Smooth muscle cell (in vitro differentiated cells): ENCODE measurements around the gene DAPL1. TPM values are rescaled to one million over a fixed set of nuclear protein-coding genes. Genes with fewer than 3 reads are reported as not detected.

Experiments used
- DNase-seq: peaks from one replicate; lab custom pipeline; 2025; ENCODE audit not compliant: unreplicated experiment; lab: John Stamatoyannopoulos, UW
- H2AFZ ChIP-seq: fragments of 200-600 bp; sonication (generic); 2 replicates; pipeline ENCODE4 v1.6.0; 2016; ENCODE audit warnings: antibody characterized with exemption, low read depth, mild to moderate bottlenecking
- H3F3A ChIP-seq: fragments of 200-600 bp; sonication (generic); 2 replicates; pipeline ENCODE4 v1.6.0; 2017; ENCODE audit warnings: antibody characterized with exemption, low read depth
- H3K27ac ChIP-seq: fragments of 200-600 bp; sonication (generic); 2 replicates; pipeline ENCODE4 v1.5.1; 2016; ENCODE audit warnings: low read depth, mild to moderate bottlenecking
- H3K27me3 ChIP-seq: fragments of 200-600 bp; sonication (generic); 2 replicates; pipeline ENCODE4 v1.6.1; 2016; ENCODE audit warnings: low read depth, mild to moderate bottlenecking
- H3K36me3 ChIP-seq: fragments of 200-600 bp; sonication (generic); 2 replicates; pipeline ENCODE4 v1.5.1; 2016; ENCODE audit warnings: low read depth
- H3K4me1 ChIP-seq: fragments of 200-600 bp; sonication (generic); 2 replicates; pipeline ENCODE4 v1.5.1; 2016; ENCODE audit warnings: low read depth
- H3K4me2 ChIP-seq: fragments of 200-600 bp; sonication (generic); 2 replicates; pipeline ENCODE4 v1.6.0; 2016; ENCODE audit warnings: mild to moderate bottlenecking
- H3K4me3 ChIP-seq: fragments of 200-600 bp; sonication (generic); 2 replicates; pipeline ENCODE4 v1.5.1; 2016; ENCODE audit warnings: mild to moderate bottlenecking
- H3K79me2 ChIP-seq: fragments of 200-600 bp; sonication (generic); 2 replicates; pipeline ENCODE4 v1.6.0; 2016; ENCODE audit warnings: low read depth, mild to moderate bottlenecking
- H3K9ac ChIP-seq: fragments of 200-600 bp; sonication (generic); 2 replicates; pipeline ENCODE4 v1.6.0; 2016; ENCODE audit warnings: low read depth
- H3K9me3 ChIP-seq: fragments of 200-600 bp; sonication (generic); replicated peaks from 2 replicates; pipeline ENCODE4 v1.5.1; 2016; ENCODE audit warnings: low read depth
- H4K20me1 ChIP-seq: fragments of 200-600 bp; sonication (generic); 2 replicates; pipeline ENCODE4 v1.6.0; 2016; ENCODE audit warnings: low read depth
- WGBS: methylation state at CpG from one replicate; pipeline ENCODE4 v1.1.7; 2016; ENCODE audit warnings: low lambda C conversion rate; 5-methylcytosine and 5-hydroxymethylcytosine counted together
- polyA plus RNA-seq: library from polyadenylated mRNA; unstranded; fragments of >200 nt; fragmentation: Nextera tagmentation; extraction: Ambion mirVana; gene quantifications from 2 replicates; pipeline ENCODE4 v1.2.1, GENCODE V29; 2016
- total RNA-seq: library from RNA; depleted of rRNA; stranded (reverse); fragments of >200 nt; gene quantifications from 2 replicates; pipeline ENCODE4 v1.2.3, GENCODE V29; 2014
- TF ChIP-seq, protein P1 (sequence below): fragments of 200-600 bp; sonication (generic); IDR thresholded peaks from 2 replicates; pipeline ENCODE4 v1.5.1; 2017; ENCODE audit warnings: borderline replicate concordance, mild to moderate bottlenecking, antibody characterized with exemption; ENCODE audit not compliant: insufficient read depth, poor library complexity, severe bottlenecking

The DAPL1 gene
- total and polyA plus RNA-seq, 2 experiments from 2014 or later = not detected

DNA sequence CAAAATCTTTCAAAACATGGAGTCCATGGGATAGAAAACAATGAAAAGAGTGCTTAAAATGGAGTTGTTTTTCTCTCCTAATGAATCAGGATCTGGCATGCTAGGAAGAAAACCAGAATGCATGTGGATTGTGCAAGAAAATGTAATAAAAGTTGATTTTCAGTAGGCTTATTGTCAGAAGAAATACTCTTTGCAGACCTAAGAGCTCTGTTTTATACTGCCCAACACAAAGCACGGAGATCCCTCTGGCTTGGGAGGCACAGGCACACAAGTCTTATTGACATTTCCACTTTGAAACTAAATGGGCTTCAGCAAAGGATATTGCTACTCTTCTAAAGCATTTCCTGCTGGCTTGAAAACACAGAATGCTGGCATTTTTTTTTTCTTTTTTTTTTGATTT is 15.5 kb upstream of the DAPL1 start:
- Histone ChIP-seq H3K9ac (no peak overlapping the region), H3K4me2 (peak overlapping the region; percentile 9), H3K79me2 (no peaks in the 10 kb centered on the region), H3K4me1 (no peaks in the 10 kb centered on the region), H4K20me1 (no peaks in the 10 kb centered on the region), H3K36me3 (no peaks in the 10 kb centered on the region), H3F3A (no peaks in the 10 kb centered on the region), H3K4me3 (no peak overlapping the region), H3K27ac (no peak overlapping the region), H3K27me3 (no peaks in the 10 kb centered on the region), H2AFZ (peak overlapping the region; percentile 16), H3K9me3 (no peaks in the 10 kb centered on the region)
- 55% methylated on average over 1 of the region's 1 CpG for WGBS
- TF ChIP-seq, protein P1, sequence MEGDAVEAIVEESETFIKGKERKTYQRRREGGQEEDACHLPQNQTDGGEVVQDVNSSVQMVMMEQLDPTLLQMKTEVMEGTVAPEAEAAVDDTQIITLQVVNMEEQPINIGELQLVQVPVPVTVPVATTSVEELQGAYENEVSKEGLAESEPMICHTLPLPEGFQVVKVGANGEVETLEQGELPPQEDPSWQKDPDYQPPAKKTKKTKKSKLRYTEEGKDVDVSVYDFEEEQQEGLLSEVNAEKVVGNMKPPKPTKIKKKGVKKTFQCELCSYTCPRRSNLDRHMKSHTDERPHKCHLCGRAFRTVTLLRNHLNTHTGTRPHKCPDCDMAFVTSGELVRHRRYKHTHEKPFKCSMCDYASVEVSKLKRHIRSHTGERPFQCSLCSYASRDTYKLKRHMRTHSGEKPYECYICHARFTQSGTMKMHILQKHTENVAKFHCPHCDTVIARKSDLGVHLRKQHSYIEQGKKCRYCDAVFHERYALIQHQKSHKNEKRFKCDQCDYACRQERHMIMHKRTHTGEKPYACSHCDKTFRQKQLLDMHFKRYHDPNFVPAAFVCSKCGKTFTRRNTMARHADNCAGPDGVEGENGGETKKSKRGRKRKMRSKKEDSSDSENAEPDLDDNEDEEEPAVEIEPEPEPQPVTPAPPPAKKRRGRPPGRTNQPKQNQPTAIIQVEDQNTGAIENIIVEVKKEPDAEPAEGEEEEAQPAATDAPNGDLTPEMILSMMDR = no peak
- no peak for DNase-seq

DNA sequence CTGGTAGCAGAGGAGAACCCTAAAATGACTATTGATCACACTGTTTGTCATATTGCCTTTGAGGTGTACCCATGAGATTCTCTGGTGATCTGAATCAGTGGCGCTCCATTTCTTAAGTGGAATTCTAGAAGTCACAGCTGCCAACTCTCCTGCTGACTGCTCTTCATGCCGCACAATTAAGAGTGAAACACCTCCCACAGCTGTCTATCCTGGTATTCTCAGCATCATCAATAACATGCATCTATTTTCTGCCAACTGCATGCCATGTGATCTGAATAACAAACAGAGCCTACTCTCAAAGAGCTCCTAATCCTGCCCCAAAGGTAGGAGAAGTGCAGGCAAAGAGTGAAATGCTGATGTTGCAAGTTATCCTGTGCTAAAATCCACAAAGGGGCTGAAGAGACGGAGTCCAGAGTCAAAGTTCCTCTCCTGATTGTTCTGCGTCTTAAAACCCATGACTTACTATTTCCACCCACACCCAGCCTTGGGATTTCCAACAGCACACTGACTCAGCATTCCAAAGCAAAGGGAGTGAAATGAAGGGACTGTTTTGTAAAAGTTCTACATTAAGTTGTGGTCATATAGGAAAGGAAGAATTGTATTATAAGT is 13.7 kb upstream of the DAPL1 start:
- no peaks in the 10 kb centered on the region for H4K20me1 ChIP-seq
- no peaks in the 10 kb centered on the region for H3K9me3 ChIP-seq
- no peaks in the 10 kb centered on the region for H3K79me2 ChIP-seq
- peak overlapping the region; percentile 33 for H3K4me2 ChIP-seq
- H3K4me3 ChIP-seq = no peak overlapping the region
- TF ChIP-seq, protein P1 = no peak
- DNase-seq = no peak
- H3K36me3 ChIP-seq = no peaks in the 10 kb centered on the region
- H3K9ac ChIP-seq = peak overlapping the region; percentile 36
- H3K27ac ChIP-seq = peak overlapping the region; percentile 77
- no peaks in the 10 kb centered on the region for H3K4me1 ChIP-seq
- no peaks in the 10 kb centered on the region for H3K27me3 ChIP-seq
- no peak overlapping the region for H2AFZ ChIP-seq
- 42% methylated on average over 4 of the region's 4 CpGs for WGBS
- H3F3A ChIP-seq = no peaks in the 10 kb centered on the region

DNA sequence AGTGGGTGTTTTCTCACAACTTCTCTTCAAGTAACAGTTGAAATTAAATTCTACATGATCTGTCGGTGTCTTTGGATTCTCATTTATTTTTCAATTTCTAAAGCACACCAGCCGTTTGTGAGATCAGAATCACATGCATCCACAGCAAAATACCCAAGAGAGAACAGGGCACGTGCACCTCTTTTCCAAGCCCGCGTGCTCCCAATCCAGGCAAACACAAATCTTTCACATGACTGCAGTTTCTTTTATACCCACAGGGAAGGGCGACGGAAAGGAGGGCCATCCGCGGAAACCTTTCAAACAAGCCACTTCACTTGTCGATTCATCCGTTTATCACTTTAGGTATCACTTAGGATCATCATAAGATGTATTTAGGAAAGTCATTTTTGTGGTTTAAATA is 13.0 kb upstream of the DAPL1 start:
- Histone ChIP-seq H2AFZ (peak overlapping the region; percentile 25), H3F3A (no peaks in the 10 kb centered on the region), H3K27me3 (no peaks in the 10 kb centered on the region), H3K4me3 (no peak overlapping the region), H3K4me2 (peak overlapping the region; percentile 33), H3K36me3 (no peaks in the 10 kb centered on the region), H3K79me2 (no peaks in the 10 kb centered on the region), H4K20me1 (no peaks in the 10 kb centered on the region), H3K9me3 (no peaks in the 10 kb centered on the region), H3K4me1 (no peaks in the 10 kb centered on the region), H3K27ac (peak overlapping the region; percentile 77), H3K9ac (peak overlapping the region; percentile 8)
- WGBS = 88% methylated on average over 11 of the region's 11 CpGs
- no peak for DNase-seq
- TF ChIP-seq, protein P1 = no peak

DNA sequence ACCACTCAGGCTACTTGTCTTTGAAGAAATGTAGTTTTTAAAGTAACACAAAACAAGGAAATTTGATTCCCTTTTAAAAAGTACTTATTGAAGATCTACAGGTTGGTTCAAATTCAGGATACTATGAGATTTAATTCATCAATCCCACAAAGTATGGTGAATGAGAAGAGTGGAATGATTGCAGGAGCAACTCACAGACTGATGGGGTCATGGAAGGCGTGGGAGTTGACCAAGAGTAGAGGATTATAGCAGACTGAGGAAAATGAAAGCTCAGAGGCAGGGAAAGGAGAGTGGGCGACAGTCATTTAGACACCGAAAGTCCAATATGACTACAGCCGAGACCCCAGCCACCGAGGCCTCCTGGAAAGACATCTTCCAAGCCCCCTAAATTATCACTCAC is 12.5 kb upstream of the DAPL1 start:
- no peak for DNase-seq
- H4K20me1 ChIP-seq = no peaks in the 10 kb centered on the region
- H3K27me3 ChIP-seq = no peaks in the 10 kb centered on the region
- no peaks in the 10 kb centered on the region for H3K9me3 ChIP-seq
- no peaks in the 10 kb centered on the region for H3K79me2 ChIP-seq
- TF ChIP-seq, protein P1 = no peak
- peak overlapping the region; percentile 8 for H3K9ac ChIP-seq
- H3K27ac ChIP-seq = peak overlapping the region; percentile 77
- H3K4me2 ChIP-seq = no peak overlapping the region
- no peaks in the 10 kb centered on the region for H3F3A ChIP-seq
- H3K4me3 ChIP-seq = no peak overlapping the region
- no peaks in the 10 kb centered on the region for H3K36me3 ChIP-seq
- H3K4me1 ChIP-seq = no peaks in the 10 kb centered on the region
- H2AFZ ChIP-seq = peak overlapping the region; percentile 25
- WGBS = 77% methylated on average over 5 of the region's 5 CpGs
